Endodermal cell (in vitro differentiated cells): Measurements from ENCODE around the gene DNLZ. TPM values are rescaled to one million over a fixed set of nuclear protein-coding genes. Genes with fewer than 3 reads are reported as not detected.

ENCODE experiments used
- DNase-seq: peaks from one replicate; pipeline ENCODE4 v3.0.0-alpha.2; 2017
- H3K27ac ChIP-seq: 2 replicates; pipeline ENCODE4 v1.5.1; 2013; ENCODE audit warnings: mild to moderate bottlenecking, low read depth, low read length, moderate library complexity
- H3K27me3 ChIP-seq: 2 replicates; pipeline ENCODE4 v1.6.1; 2013; ENCODE audit warnings: mild to moderate bottlenecking, low read length, moderate library complexity; ENCODE audit not compliant: insufficient read depth, control insufficient read depth, poor library complexity, severe bottlenecking
- H3K36me3 ChIP-seq: 2 replicates; pipeline ENCODE4 v1.7.0; 2013; ENCODE audit warnings: mild to moderate bottlenecking, low read length, moderate library complexity; ENCODE audit not compliant: control insufficient read depth, insufficient read depth
- H3K4me1 ChIP-seq: one replicate; pipeline ENCODE4 v1.7.0; 2013; ENCODE audit warnings: low read length; ENCODE audit not compliant: control insufficient read depth, insufficient read depth
- H3K4me3 ChIP-seq: 2 replicates; pipeline ENCODE4 v1.5.1; 2013; ENCODE audit warnings: mild to moderate bottlenecking, low read length, moderate library complexity
- H3K9ac ChIP-seq: 2 replicates; pipeline ENCODE4 v1.6.1; 2013; ENCODE audit warnings: mild to moderate bottlenecking, low read length, moderate library complexity; ENCODE audit not compliant: poor library complexity, severe bottlenecking; ENCODE audit errors: extremely low read depth
- H3K9me3 ChIP-seq: 2 replicates; pipeline ENCODE4 v1.6.1; 2013; ENCODE audit warnings: mild to moderate bottlenecking, low read length, moderate library complexity; ENCODE audit not compliant: control insufficient read depth
- H3K27ac Mint-ChIP-seq: 2 replicates; pipeline ENCODE4 v1.8.0; 2020; ENCODE audit warnings: mixed read lengths
- H3K27me3 Mint-ChIP-seq: 2 replicates; pipeline ENCODE4 v1.8.0; 2021; ENCODE audit warnings: mild to moderate bottlenecking, mixed read lengths; ENCODE audit not compliant: insufficient read depth
- H3K36me3 Mint-ChIP-seq: 2 replicates; pipeline ENCODE4 v1.8.0; 2020; ENCODE audit warnings: low read depth, mixed read lengths
- H3K4me1 Mint-ChIP-seq: 2 replicates; pipeline ENCODE4 v1.8.0; 2020; ENCODE audit warnings: mixed read lengths
- H3K4me3 Mint-ChIP-seq: 2 replicates; pipeline ENCODE4 v1.8.0; 2020; ENCODE audit warnings: mild to moderate bottlenecking, moderate library complexity, mixed read lengths
- H3K9me3 Mint-ChIP-seq: 2 replicates; pipeline ENCODE4 v1.8.0; 2020; ENCODE audit warnings: mild to moderate bottlenecking, mixed read lengths
- WGBS, 2 experiments: methylation state at CpG; one replicate each; pipeline versions ENCODE4 v1.1.5 to v1.1.7; 2013; ENCODE audit warnings: missing lambda C conversion rate in 2 of 2, mixed read lengths in 1 of 2; ENCODE audit not compliant: insufficient coverage in 1 of 2, insufficient read length in 1 of 2; 5-methylcytosine and 5-hydroxymethylcytosine counted together
- total RNA-seq, 2 donors: library from RNA; stranded (reverse); fragmentation: NEBNext Ultra II Directional in 1 of 2; extraction: Animal tissue kit (Norgen Biotek cat#: 25700) in 1 of 2; gene quantifications; 2 replicates in 1 of 2; 3 replicates in 1 of 2; pipeline ENCODE4 v1.2.1, GENCODE V29; 2021
- TF ChIP-seq, protein P1 (sequence below): fragments of 200-600 bp; sonication (generic); conservative IDR thresholded peaks from 2 replicates; pipeline ENCODE4 v1.5.0; 2021; ENCODE audit warnings: antibody characterized with exemption, mild to moderate bottlenecking

DNLZ gene
- total RNA-seq, 2 donors from 2014 or later, result 12.6 to 20.1 TPM

DNA sequence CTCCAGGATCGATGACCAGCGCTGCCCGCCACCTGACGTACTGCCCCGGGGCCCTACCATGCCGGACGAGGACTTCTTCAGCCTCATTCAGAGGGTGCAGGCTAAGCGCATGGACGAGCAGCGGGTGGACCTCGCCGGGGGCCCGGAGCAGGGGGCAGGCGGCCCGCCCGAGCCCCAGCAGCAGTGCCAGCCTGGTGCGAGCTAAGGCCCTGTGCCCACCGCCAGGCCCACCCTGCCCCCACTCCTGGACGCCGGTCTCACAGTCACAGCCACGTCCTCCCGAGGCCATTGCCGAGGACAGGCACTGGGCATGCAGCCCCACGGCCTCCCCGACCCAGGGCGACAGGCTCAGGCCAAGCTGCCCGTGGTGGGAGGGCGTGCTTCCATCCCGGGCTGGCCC, 5.5 kb downstream of the DNLZ start:
- Mint-ChIP-seq H3K27me3 (no peaks in the 10 kb centered on the region), H3K36me3 (no peaks in the 10 kb centered on the region), H3K27ac (no peak overlapping the region), H3K4me3 (no peak overlapping the region), H3K9me3 (no peaks in the 10 kb centered on the region), H3K4me1 (no peaks in the 10 kb centered on the region)
- Histone ChIP-seq H3K9ac (no peak overlapping the region), H3K27me3 (no peaks in the 10 kb centered on the region), H3K4me3 (no peak overlapping the region), H3K36me3 (no peaks in the 10 kb centered on the region), H3K27ac (no peak overlapping the region), H3K9me3 (no peaks in the 10 kb centered on the region), H3K4me1 (no peaks in the 10 kb centered on the region)
- 94 to 99% methylated on average over 12 to 29 of the region's 29 CpGs for WGBS, 2 experiments
- TF ChIP-seq, protein P1, sequence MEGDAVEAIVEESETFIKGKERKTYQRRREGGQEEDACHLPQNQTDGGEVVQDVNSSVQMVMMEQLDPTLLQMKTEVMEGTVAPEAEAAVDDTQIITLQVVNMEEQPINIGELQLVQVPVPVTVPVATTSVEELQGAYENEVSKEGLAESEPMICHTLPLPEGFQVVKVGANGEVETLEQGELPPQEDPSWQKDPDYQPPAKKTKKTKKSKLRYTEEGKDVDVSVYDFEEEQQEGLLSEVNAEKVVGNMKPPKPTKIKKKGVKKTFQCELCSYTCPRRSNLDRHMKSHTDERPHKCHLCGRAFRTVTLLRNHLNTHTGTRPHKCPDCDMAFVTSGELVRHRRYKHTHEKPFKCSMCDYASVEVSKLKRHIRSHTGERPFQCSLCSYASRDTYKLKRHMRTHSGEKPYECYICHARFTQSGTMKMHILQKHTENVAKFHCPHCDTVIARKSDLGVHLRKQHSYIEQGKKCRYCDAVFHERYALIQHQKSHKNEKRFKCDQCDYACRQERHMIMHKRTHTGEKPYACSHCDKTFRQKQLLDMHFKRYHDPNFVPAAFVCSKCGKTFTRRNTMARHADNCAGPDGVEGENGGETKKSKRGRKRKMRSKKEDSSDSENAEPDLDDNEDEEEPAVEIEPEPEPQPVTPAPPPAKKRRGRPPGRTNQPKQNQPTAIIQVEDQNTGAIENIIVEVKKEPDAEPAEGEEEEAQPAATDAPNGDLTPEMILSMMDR, result no peak
- DNase-seq, result no peak

DNA sequence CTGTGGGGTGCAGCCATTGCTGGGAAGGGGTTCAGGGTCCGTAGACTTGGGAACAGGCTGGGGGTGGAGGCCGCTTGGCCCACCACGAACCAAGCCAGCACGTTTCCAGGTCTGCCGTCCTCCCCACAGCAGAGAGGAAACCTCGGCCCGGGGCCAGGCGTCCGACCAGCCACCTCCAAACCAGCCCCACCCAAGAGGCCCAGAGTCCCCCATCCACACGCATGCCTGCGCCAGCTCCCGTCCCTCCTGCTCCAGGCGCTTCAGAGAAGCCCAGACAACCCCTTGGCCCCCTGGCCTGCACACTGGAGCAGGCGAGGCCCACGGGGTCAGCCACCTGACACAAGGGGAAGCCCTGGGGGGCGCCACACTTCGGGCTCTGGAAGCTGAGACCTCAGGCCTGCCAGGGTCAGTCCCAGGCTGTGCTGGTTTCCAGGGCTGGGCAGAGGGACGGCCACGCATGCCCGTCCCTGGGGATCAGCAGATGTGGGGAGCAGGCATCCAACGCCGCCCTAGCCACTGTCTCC, 6.3 kb downstream of the DNLZ start:
- H3K4me1 ChIP-seq, result no peaks in the 10 kb centered on the region
- DNase-seq, result no peak
- no peaks in the 10 kb centered on the region for H3K36me3 ChIP-seq
- H3K36me3 Mint-ChIP-seq, result no peaks in the 10 kb centered on the region
- H3K9ac ChIP-seq, result no peak overlapping the region
- no peaks in the 10 kb centered on the region for H3K27me3 Mint-ChIP-seq
- H3K4me3 Mint-ChIP-seq, result no peak overlapping the region
- H3K27me3 ChIP-seq, result no peaks in the 10 kb centered on the region
- 93 to 96% methylated on average over 18 to 22 of the region's 22 CpGs for WGBS, 2 experiments
- no peaks in the 10 kb centered on the region for H3K9me3 Mint-ChIP-seq
- peak overlapping the region; percentile 17 for H3K27ac ChIP-seq
- H3K4me3 ChIP-seq, result no peak overlapping the region
- TF ChIP-seq, protein P1, result no peak
- H3K4me1 Mint-ChIP-seq, result no peaks in the 10 kb centered on the region
- no peak overlapping the region for H3K27ac Mint-ChIP-seq
- H3K9me3 ChIP-seq, result no peaks in the 10 kb centered on the region

DNA sequence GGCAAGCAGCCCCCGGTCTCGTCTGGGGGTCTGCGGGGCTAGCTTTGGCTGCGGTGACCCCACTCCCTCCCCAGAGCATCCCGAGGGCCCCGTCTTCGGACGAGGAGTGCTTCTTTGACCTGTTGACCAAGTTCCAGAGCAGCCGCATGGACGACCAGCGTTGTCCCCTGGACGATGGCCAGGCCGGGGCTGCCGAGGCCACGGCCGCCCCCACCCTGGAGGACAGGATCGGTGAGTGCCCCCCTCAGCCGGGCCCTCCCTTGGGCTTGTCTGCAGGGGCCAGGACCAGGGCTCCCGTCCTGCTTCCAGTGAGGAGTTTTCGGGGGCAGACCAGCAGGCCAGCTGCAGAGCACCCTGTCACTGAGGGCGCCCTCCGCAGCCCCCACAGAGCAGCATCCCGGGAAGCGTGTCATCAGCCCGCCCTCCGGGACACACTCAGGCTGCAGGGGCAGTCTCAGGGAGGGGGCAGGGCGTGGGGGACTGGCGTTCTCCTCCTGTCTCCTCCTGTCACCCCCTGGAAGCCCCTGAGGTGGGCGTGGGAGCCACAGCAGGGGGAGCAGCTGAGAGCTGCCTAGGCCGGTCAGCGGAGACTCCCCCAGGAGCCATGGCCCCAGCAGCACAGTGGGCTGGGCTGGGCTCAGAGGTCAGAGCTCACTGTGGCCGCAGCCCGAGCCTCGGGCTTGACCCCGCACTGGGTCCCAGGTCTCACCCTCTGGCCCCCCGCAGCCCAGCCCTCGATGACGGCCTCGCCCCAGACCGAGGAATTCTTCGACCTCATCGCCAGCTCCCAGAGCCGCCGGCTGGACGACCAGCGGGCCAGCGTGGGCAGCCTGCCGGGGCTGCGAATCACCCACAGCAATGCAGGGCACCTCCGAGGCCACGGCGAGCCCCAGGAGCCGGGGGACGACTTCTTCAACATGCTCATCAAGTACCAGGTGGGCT, 7.7 kb downstream of the DNLZ start:
- no peak for DNase-seq
- Mint-ChIP-seq H3K4me3 (no peak overlapping the region), H3K9me3 (no peaks in the 10 kb centered on the region), H3K27me3 (no peaks in the 10 kb centered on the region), H3K4me1 (no peaks in the 10 kb centered on the region), H3K36me3 (no peaks in the 10 kb centered on the region), H3K27ac (no peak overlapping the region)
- 94% methylated on average over 42 to 54 of the region's 54 CpGs for WGBS, 2 experiments
- no peak overlapping the region for H3K27ac ChIP-seq
- no peak overlapping the region for H3K4me3 ChIP-seq
- H3K4me1 ChIP-seq, result no peaks in the 10 kb centered on the region
- H3K27me3 ChIP-seq, result no peaks in the 10 kb centered on the region
- no peaks in the 10 kb centered on the region for H3K36me3 ChIP-seq
- H3K9me3 ChIP-seq, result no peaks in the 10 kb centered on the region
- H3K9ac ChIP-seq, result no peak overlapping the region
- TF ChIP-seq, protein P1, result no peak
